Right atrium auricular region (tissue), 2 donors: ENCODE results near the gene PPP1R15B. TPM values are rescaled to one million over a fixed set of nuclear protein-coding genes. Genes with fewer than 3 reads are reported as not detected.

Experiments
- DNase-seq: peaks from one replicate; pipeline ENCODE4 v3.0.0-alpha.2; 2019; ENCODE audit warnings: low spot score
- H3K27ac ChIP-seq, 2 donors: fragments of 200-600 bp; sonication (generic); 1 replicate in 1 of 2; 2 replicates in 1 of 2; pipeline ENCODE4 v1.5.1; 2016 to 2019
- H3K27me3 ChIP-seq, 2 donors: fragments of 200-600 bp; sonication (generic); one replicate each; pipeline versions ENCODE4 v1.5.1 to v1.6.0; 2017 to 2019
- H3K36me3 ChIP-seq: fragments of 200-600 bp; sonication (generic); one replicate; pipeline ENCODE4 v1.5.1; 2016
- H3K4me1 ChIP-seq, 2 donors: fragments of 200-600 bp; sonication (generic); one replicate each; pipeline versions ENCODE4 v1.5.1 to v1.6.0; 2017 to 2019
- H3K4me3 ChIP-seq, 2 donors: fragments of 200-600 bp; sonication (generic); 1 replicate in 1 of 2; 2 replicates in 1 of 2; pipeline ENCODE4 v1.5.1; 2017 to 2019; ENCODE audit warnings: mild to moderate bottlenecking in 1 of 2, moderate library complexity in 1 of 2
- H3K9me3 ChIP-seq, 2 donors: fragments of 200-600 bp; sonication (generic); one replicate each; pipeline ENCODE4 v1.5.1; 2019
- total RNA-seq, 2 donors: library from RNA; depleted of rRNA; stranded (reverse); fragments of >200 nt; gene quantifications; one replicate each; pipeline ENCODE4 v1.1.0, GENCODE V29; 2016
- TF ChIP-seq, protein P1 (sequence below), 2 donors: fragments of 200-600 bp; sonication (generic); IDR thresholded peaks; one replicate each; pipeline ENCODE4 v1.5.1; 2019; ENCODE audit warnings: antibody characterized with exemption in 2 of 2

The PPP1R15B gene
- total RNA-seq, 2 donors from 2014 or later = 27.3 to 30.9 TPM

DNA sequence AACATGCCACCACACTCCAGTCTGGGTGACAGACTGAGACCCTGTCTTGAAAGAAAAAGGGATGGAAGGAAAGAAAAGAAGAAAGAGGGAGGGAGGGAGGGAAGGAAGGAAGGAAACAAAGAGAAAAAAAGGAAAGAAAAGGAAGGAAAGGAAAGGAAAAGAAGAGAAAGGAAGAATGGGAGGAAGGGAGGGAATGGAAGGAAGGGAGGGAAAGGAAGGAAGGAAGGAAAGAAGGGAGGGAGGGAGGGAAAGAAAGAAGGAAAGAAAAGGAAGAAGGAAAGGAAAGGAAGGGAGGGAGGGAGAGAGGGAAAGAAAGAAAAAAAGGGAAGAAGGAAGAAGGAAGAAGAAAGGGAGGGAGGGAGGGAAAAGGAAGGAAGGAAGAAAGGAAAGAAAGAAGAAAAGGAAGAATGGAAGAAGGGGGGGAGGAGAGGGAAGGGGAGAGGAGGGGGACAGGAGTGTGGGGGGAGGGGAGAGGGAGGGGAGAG is 5.0 kb upstream of the PPP1R15B start:
- H3K9me3 ChIP-seq = no peaks in the 10 kb centered on the region
- no peaks in the 10 kb centered on the region for H3K27me3 ChIP-seq
- no peaks in the 10 kb centered on the region for H3K36me3 ChIP-seq
- H3K27ac ChIP-seq = peak overlapping the region; percentile 73 to 81
- no peak overlapping the region for H3K4me3 ChIP-seq
- H3K4me1 ChIP-seq = peaks cover 0 to 32% of the 10 kb centered on the region in 2 donors
- TF ChIP-seq, protein P1, sequence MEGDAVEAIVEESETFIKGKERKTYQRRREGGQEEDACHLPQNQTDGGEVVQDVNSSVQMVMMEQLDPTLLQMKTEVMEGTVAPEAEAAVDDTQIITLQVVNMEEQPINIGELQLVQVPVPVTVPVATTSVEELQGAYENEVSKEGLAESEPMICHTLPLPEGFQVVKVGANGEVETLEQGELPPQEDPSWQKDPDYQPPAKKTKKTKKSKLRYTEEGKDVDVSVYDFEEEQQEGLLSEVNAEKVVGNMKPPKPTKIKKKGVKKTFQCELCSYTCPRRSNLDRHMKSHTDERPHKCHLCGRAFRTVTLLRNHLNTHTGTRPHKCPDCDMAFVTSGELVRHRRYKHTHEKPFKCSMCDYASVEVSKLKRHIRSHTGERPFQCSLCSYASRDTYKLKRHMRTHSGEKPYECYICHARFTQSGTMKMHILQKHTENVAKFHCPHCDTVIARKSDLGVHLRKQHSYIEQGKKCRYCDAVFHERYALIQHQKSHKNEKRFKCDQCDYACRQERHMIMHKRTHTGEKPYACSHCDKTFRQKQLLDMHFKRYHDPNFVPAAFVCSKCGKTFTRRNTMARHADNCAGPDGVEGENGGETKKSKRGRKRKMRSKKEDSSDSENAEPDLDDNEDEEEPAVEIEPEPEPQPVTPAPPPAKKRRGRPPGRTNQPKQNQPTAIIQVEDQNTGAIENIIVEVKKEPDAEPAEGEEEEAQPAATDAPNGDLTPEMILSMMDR (IDR thresholded peaks at IDR 0.05) = no peak
- no peak for DNase-seq

DNA sequence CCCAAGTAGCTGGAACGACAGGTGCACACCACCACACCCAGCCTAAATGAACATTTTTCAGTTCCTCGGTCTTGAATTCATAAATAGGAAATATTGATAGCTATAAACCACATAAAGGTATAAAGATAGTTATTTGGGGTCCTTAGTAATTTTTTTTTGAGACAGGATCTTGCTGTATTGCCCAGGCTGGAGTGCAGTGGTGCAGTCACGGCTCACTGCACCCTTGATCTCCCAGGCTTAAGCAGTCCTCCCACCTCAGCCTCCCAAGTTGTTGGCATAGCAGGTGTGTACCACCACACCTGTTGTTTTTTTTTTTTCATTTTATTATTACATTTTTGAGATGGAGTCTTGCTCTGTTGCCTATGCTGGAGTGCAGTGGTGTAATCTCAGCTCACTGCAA is 3.7 kb upstream of the PPP1R15B start:
- H3K4me1 ChIP-seq = peaks cover 0 to 32% of the 10 kb centered on the region in 2 donors
- no peak for DNase-seq
- no peak overlapping the region for H3K27ac ChIP-seq

DNA sequence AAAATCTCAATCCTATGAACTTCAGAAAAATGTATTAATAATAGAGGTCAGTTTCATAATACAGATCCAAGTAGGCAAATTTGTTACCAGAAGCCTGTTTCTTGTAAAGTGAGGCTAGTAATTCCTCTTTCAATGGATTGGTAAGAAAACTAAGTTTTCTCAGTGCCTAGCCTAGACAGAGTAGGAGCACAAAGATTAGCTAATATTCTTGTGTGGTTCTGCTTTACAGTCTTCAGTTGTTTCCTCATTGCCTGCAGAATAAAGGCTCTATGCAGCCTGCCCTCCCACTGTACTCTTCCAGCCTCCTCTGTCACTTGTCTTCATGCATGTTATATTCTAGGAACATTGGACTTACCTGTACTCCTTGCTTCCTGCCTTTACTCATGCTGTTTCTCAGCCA is 2.4 kb upstream of the PPP1R15B start:
- DNase-seq = no peak
- Histone ChIP-seq H3K4me1 (peaks cover 0 to 32% of the 10 kb centered on the region in 2 donors), H3K27me3 (no peaks in the 10 kb centered on the region), H3K4me3 (no peak overlapping the region), H3K27ac (no peak overlapping the region), H3K9me3 (no peaks in the 10 kb centered on the region), H3K36me3 (no peaks in the 10 kb centered on the region)
- TF ChIP-seq, protein P1 (IDR thresholded peaks at IDR 0.05) = no peak

More for the DNA sequence above, 3.7 kb upstream of the PPP1R15B start:
- TF ChIP-seq, protein P1 (IDR thresholded peaks at IDR 0.05) = no peak
- Histone ChIP-seq H3K27me3 (no peaks in the 10 kb centered on the region), H3K36me3 (no peaks in the 10 kb centered on the region), H3K4me3 (no peak overlapping the region), H3K9me3 (no peaks in the 10 kb centered on the region)

DNA sequence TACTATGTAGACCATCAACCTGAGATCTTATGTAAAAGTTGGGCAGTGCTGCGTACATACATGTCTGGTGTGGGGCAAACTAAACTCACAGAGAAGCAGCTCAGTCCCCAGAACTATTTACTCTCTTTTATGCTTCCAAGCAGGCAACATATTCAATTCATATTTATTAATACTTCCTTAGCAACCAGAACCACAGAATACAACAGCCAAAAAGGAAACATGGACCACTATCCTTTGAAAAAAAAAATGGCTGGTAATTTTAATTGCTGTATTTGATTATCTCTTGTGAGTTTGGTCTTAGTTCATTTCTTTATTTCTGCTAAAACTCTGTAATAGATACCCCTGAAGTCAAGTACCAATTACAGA is 1.5 kb upstream of the PPP1R15B start:
- no peak overlapping the region for H3K27ac ChIP-seq
- no peaks in the 10 kb centered on the region for H3K27me3 ChIP-seq
- H3K36me3 ChIP-seq = no peaks in the 10 kb centered on the region
- H3K9me3 ChIP-seq = no peaks in the 10 kb centered on the region
- no peak for DNase-seq
- H3K4me3 ChIP-seq = no peak overlapping the region
- H3K4me1 ChIP-seq = peaks cover 0 to 23% of the 10 kb centered on the region in 2 donors
- TF ChIP-seq, protein P1 (IDR thresholded peaks at IDR 0.05) = no peak

DNA sequence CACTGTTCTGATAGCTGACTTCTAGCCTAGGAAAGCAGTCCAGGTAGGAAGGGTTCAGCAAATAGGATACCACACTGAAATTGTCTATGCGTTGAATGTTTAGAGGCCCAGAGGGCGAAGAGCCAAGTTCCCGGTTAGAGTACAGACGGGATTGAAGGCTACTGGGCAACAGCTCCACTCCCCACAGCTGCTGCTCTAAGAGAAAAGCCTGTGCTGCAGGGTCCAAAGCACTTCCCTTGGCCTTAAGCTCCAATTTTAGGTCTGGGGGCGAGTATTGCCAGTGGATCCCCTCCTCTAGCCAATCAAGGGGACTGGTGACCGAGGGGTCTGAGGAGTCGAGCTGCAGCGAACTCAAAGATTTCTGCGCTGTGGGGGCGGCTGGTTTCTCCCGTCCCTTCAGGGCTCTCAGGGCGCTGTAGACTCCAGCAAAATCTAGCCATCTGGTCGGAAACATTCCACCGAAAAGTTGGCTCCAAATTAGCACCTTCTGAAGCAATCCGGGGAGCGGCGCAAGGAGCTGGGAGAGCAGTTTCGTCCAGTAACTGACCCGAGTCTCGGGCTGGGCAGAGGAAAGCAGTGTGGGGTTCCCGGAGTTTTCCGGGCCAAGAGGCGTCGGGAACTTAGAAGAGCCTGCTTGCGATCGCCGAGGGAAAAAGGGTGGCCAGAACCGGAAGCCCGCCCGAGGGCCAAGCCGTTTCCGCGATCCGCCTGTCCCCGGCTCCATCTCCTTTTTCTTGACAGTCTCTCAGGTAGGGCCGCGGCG is 748 bp downstream of the PPP1R15B start:
- Histone ChIP-seq H3K9me3 (no peaks in the 10 kb centered on the region), H3K27ac (peak overlapping the region; percentile 97 to 99), H3K27me3 (no peaks in the 10 kb centered on the region), H3K4me3 (peak overlapping the region; percentile 80 to 94), H3K36me3 (no peaks in the 10 kb centered on the region), H3K4me1 (peaks cover 0 to 23% of the 10 kb centered on the region in 2 donors)
- no peak for DNase-seq
- TF ChIP-seq, protein P1 (IDR thresholded peaks at IDR 0.05) = no peak
